Neural cell (in vitro differentiated cells): Measurements from ENCODE around the gene TNS4.

Source experiments
- CTCF ChIP-seq: fragments of 450-650 bp; IDR thresholded peaks from 2 replicates; pipeline ENCODE4 v1.5.1; 2014; ENCODE audit warnings: antibody characterized with exemption, mild to moderate bottlenecking, moderate library complexity; ENCODE audit not compliant: poor library complexity, severe bottlenecking
- EZH2 ChIP-seq: fragments of 200-600, 300-800 bp; shearing (Covaris generic), sonication (generic); IDR thresholded peaks from 2 replicates; pipeline ENCODE4 v1.6.1; 2014; ENCODE audit warnings: antibody characterized with exemption, low read length, borderline replicate concordance, mild to moderate bottlenecking; ENCODE audit not compliant: insufficient read depth, poor library complexity, severe bottlenecking
- REST ChIP-seq: IDR thresholded peaks from 2 replicates; pipeline ENCODE4 v1.6.1; 2012; ENCODE audit warnings: borderline replicate concordance

- TF ChIP-seq REST, result no peak
- TF ChIP-seq CTCF, result no peak
- no peak for TF ChIP-seq EZH2
Observed at GRCh38 chr17:40448213-40448638, 53.2 kb downstream of the TNS4 start.
